Measurements from ENCODE around the gene SMYD3.

DNA sequence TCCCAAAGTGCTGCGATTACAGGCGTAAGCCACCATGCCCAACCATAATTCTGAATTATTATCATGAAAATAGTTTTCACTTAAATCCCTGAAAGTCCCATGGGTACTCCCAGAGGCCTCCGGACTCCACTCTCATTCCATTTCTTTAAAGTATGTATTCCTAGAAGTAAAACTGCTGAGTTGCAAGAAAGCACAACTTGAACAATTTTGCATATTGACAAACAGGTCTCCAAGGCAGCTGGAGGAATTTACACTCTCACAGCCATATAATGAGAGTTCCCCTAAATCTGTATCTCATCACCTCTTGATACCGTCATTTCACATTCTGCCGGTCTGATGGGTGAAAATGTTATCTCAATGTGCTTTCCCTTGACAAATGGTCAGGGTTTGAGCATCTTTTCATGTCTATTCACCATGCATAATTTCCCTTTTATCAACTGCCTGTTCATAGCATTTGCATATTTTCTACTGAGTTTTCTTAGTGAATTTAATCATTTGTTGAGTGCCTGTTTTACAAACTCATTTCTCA, 129.4 kb downstream of the SMYD3 start:
- TF ChIP-seq SIN3A (IDR thresholded peaks at IDR 0.05; ENCODE audit: borderline replicate concordance, insufficient read depth, low read length) (no peak), REST (IDR thresholded peaks at IDR 0.05; ENCODE audit: insufficient read depth in 1 of 2, low read depth in 2 of 2, low read length in 2 of 2) (no peak)
